Activated T-cell treated with anti-CD3 and anti-CD28 coated beads for 48 hours (primary cell): ENCODE data around the gene NYAP1.
A peak's percentile ranks its signal among the peaks of the same experiment; 100 is the strongest.
"Not testable (repeated sequence)": the region's sequence is repeated elsewhere in the genome, so short reads cannot be mapped to it uniquely, and the experiment has no call there.

ENCODE experiments used
- DNase-seq: peaks from one replicate; pipeline ENCODE4 v3.0.0-alpha.2; 2020; ENCODE audit warnings: low read depth

NYAP1 gene

DNA sequence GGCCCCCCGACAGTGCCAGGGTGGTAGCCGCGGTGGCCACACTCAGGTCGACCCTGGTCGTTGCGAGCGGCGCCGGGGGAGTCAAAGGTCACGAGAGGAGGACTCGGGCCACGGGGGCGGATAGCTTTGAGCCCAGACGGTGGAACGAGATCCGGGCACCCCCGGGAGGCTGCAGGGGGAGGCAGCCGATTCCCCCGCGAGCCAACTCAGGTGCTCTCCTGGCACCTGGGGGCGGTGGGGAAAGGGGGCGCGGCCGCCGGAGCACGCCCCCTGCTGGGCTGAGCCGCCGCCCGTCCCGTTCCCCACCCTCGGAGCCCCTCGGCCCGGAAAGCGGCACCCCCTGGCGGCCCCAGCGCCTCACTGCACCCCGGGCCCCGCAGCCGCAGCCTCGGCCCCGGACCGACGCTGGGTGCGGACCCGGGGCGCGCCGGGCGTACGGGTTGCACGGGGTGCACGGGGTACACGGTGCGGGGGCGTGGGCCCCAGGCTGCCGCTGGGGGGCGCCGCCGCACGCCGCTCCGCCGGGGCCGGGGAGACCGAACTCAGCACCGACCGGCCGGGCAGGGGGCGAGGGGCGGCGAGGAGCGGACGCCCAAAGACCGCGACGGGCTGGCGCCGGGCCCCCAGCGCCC is 521 bp upstream of the NYAP1 start:
- DNase-seq, result peak; percentile 86

DNA sequence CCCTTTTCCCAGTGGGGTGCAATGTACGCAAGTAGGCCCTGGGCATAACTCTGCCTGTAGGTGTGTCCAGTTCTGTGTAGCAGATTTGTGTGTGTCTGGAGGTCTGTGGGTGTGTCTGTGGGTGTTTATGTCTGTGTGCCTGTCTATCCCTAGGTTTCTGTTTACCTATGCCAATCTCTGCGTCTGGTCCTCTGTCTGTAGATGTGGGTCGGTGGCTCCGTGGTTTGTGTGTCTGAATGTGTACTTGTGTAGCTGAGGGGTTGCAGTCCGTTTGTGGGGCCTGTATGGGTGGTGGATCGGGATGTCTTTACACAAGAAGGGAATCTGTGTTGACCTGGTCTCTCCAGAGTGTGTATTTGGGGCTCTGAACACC is 932 bp downstream of the NYAP1 start:
- no peak for DNase-seq

DNA sequence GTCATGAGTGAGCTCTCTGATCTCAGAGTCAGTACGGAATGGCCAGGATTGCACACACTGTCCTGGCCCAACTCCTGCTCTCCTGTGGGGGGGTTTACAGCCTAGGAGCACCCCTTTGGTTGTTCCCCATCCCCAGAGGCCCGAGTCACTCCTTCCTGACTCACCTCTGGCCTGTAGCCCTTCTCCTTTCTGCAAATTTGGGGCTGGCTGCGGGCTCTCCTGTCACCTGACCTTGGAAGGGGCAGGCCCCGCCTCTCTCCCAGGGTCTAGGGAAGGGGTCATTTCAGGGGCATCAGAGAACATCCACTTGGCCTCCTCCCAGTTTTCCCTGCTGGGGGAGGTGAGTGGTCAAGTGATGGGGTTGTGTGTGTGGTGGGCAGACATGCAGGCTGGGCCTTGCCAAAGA is 1.7 kb downstream of the NYAP1 start:
- DNase-seq, result no peak

DNA sequence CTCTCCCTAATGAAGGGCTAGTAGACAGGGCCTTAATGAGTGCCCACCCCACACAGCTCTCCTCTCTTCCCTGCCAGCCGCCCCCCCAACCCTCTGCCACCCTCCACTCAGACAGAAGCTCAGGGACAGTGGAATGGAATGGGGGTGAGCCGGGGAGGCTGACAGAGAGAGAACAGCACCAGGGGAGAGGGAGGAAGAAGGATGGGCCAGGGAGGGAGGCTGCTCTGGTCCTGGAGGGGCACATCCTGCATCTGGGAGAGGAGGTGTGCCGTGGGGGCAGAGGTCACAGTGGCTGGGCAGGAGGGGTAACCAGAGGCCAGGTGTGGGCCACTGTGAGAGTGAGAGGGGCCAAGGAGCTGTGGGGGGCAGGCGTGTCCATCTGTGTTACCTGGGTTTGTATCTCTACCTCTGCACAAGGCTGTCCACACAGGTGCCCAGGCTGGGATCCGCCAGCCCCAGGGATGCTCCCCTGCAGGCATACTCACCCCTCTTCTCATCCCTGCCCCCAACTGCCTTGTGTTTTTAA is 2.4 kb downstream of the NYAP1 start:
- DNase-seq, result no peak

DNA sequence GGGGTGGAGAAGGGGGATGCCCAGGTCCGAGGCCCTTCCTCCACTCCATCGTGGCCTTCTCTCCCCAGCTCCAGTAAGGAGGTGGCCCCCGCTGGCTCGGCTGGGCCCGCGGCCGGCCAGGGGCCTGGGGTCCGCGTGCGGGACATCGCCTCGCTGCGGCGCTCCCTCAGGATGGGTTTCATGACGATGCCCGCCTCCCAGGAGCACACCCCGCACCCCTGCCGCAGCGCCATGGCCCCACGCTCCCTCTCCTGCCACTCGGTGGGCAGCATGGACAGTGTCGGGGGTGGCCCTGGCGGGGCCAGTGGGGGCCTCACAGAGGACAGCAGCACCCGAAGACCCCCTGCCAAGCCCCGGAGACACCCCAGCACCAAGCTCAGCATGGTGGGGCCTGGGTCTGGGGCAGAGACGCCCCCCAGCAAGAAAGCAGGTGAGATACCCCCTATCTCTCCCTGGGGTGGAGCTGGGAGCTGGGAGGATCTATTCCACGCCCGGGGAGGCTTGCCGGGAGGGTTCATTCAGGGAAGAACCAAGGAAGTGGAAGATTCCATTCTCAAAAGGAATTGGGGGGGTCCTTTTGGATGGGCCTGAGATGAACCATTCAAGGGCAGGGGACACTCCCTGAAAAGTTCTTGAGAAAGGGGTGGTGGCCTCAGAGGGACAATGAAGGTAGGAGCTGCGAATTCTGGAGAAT is 3.2 kb downstream of the NYAP1 start:
- no peak for DNase-seq

DNA sequence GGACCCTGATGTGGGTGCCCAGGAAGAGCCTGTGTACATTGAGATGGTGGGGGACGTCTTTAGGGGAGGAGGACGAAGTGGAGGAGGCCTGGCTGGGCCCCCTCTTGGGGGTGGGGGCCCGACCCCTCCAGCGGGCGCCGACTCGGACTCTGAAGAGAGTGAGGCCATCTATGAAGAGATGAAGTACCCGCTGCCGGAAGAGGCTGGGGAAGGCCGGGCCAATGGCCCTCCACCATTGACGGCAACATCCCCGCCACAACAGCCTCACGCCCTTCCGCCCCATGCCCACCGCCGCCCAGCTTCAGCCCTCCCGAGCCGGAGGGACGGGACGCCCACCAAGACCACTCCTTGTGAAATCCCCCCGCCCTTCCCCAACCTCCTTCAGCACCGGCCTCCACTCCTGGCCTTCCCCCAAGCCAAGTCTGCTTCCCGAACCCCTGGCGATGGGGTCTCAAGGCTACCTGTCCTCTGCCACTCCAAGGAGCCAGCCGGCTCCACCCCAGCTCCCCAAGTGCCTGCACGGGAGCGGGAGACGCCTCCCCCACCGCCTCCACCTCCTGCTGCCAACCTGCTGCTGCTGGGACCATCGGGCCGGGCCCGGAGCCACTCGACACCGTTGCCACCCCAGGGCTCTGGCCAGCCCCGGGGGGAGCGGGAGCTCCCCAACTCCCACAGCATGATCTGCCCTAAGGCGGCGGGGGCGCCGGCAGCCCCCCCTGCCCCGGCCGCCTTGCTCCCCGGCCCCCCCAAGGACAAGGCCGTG is 4.8 kb downstream of the NYAP1 start:
- no peak for DNase-seq

DNA sequence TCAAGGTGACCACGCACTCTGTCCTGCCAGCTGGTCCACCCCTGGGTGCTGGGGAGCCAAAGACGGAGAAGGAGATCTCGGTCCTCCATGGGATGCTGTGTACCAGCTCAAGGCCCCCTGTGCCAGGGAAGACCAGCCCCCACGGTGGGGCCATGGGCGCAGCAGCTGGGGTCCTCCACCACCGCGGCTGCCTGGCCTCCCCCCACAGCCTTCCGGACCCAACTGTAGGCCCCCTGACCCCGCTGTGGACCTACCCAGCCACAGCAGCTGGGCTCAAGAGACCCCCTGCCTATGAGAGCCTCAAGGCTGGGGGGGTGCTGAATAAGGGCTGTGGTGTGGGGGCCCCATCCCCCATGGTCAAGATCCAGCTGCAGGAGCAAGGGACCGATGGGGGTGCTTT is 5.4 kb downstream of the NYAP1 start:
- DNase-seq, result no peak

DNA sequence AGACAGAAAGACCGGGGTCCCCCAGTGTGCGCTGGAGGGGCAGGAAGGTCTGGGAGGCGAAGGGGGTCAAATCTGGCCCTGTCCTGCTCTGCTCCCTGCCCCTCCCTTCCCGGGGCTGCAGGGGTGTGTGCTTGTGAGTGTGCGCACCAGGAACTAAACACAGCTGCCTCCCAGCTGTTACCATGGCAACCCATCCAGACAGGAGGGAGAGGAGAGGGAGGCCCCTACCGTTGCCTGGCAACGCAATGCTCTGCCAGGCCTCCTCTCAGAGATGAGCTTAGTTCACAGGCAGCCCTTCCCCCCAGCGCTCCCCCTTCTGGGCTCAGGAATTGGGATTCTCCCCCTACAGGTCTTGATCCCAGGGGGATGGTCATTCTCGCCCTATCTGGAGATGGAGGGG is 6.1 kb downstream of the NYAP1 start:
- no peak for DNase-seq

DNA sequence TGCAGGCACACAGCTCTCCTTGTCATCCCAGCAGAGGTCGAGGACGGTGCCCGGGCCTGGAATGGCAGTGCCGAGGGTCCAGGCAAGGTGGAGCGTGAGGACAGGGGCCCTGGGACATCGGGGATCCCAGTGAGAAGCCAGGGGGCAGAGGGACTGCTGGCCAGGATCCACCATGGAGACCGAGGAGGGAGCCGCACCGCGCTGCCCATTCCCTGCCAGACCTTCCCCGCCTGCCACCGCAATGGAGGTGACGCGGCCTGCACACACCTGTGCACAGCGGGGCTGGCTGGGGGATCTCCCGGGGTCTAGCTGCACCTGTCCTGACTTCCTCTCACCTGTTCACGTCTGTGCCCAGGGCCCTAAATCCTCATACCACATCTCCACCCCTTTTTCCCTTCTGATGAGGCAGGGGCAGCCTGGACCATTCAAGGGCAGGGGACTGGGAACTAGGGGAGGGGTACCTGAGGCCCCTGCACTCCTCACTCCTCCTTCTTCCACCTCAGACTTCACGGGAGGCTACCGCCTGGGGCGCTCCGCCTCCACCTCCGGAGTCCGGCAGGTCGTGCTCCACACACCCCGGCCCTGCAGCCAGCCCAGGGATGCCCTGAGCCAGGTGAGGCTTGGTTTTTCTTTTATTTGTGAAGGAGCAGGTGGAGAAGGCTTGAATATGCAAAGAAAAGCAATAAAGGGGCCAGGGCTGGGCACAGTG is 6.9 kb downstream of the NYAP1 start:
- DNase-seq, result no peak

DNA sequence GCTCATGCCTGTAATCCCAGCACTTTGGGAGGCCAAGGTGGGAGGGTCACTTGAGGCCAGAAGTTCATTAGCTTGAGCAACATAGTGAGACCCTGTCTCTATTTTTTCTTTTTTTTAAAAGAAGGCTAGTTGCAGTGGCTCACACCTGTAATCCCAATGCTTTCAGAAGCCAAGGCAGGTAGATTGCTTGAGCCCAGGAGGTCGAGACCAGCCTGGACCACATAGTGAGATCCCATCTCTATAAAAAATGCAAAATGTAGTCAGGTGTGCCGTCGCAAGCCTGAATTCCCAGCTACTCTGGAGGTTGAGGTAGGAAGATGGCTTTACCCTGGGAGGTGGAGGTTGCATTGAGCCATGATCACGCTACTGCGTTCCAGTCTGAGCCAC is 7.5 kb downstream of the NYAP1 start:
- no peak for DNase-seq

DNA sequence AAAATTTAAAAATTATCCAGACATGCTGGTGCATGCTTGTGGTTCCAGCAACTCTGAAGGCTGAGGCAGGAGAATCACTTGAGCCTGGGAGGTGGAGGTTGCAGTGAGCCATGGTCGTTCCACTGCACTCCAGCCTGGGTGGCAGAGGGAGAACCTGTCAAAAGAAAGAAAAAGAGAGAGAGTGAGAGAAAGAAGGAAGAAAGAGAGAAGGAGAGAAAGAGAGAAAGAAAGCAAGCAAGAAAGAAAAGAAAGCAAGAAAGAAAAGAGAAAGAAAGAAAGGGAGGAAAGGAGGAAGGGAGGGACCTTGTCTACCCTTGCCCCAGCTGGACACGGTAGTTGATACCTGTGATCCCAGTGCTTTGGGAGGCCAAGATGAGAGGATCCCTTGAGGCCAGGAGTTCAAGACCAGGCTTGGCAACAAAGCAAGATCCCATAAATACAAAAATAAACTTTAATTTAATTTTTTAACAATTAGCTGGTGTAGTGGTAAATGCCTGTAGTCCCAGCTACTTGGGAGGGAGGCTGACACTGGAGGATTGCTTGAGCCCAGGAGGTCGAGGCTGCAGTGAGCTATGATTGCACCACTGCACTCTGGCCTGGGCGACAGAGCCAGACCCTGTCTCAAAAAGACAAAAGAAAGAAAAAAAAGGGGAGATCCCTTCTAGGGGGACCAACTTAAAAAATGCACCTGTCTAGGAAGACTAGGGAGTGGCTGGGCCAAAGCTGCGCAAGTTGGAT is 9.2 kb downstream of the NYAP1 start:
- DNase-seq, result no peak

DNA sequence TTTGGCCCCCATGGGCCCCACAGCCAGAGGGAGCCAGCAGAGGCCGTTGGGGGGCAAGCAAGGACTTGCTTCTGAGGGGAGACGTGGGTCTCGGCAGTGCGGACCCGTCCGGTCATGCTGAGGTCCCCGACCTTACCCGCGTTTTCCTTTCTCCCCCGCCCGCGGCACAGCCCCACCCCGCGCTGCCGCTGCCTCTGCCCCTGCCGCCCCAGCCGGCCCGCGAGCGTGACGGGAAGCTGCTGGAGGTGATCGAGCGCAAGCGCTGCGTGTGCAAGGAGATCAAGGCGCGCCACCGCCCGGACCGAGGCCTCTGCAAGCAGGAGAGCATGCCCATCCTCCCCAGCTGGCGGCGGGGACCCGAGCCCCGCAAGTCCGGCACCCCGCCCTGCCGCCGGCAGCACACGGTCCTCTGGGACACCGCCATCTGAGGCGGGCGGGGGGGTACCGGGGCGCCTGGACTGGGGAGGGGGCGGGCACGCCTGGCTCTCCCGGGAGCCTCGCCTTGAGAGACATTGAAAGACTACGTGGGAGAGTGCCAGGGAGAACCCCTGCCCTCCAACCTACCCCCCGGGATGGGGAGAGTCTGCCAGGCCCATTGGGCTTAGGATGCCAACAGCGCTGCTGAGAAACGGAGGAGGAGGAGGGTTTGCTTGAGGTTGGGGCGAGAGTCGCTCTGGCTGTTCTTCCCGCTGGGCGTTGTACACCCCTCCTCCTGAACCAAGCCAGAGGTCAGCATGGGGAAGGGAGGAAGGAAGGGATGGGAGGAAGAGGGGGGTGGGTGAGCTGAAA is 9.9 kb downstream of the NYAP1 start:
- peak; percentile 57 for DNase-seq

DNA sequence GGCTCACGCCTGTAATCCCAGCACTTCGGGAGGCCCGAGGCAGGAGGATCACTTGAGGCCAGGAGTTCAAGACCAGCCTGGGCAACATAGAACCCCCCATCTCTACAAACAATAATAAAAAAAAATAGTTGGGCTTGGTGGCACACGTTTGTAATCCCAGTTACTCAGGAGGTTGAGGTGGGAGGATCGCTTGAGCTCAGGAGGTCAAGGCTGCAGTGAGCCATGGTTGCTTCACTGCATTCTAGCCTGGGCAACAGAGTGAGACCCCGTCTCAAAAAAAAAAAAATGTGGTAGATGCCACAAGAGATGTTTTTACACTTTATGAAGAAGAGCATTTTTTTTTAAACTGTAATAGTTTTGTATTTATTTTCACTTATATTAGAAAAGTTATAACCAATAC is 12.8 kb downstream of the NYAP1 start:
- DNase-seq, result no peak

DNA sequence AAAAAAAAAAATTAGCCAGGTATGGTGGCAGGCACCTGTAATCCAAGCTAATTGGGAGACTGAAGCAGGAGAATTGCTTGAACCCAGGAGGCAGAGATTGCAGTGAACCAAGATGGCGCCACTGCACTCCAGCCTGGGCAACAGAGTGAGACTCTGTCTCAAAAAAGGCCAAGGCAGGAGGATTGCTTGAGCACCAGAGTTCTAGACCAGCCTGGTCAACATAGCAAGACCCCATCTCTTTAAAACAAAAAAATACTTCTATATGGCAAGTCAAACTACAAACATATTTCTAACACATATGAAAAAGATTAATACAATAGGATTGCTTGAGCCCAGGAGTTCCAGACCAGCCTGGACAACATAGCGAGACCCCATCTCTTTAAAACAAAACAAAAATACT is 17.0 kb downstream of the NYAP1 start:
- DNase-seq, result not testable (repeated sequence)

DNA sequence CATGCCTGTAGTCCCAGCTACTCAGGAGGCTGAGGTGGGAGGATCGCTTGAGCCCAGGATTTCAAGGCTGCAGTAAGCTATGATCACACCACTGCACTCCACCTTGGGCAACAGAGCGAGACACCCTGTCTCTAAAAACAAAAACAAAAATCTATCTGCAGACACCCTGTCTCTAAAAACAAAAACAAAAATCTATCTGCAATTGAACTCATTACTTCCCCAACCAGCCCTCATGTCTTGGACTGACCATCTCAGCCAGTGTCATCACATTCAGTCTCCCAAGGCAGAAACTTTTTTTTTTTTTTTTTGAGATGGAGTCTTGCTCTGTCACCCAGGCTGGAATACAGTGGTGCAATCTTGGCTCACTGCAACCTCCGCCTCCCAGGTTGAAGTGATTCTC is 20.3 kb downstream of the NYAP1 start:
- DNase-seq, result not testable (repeated sequence)

DNA sequence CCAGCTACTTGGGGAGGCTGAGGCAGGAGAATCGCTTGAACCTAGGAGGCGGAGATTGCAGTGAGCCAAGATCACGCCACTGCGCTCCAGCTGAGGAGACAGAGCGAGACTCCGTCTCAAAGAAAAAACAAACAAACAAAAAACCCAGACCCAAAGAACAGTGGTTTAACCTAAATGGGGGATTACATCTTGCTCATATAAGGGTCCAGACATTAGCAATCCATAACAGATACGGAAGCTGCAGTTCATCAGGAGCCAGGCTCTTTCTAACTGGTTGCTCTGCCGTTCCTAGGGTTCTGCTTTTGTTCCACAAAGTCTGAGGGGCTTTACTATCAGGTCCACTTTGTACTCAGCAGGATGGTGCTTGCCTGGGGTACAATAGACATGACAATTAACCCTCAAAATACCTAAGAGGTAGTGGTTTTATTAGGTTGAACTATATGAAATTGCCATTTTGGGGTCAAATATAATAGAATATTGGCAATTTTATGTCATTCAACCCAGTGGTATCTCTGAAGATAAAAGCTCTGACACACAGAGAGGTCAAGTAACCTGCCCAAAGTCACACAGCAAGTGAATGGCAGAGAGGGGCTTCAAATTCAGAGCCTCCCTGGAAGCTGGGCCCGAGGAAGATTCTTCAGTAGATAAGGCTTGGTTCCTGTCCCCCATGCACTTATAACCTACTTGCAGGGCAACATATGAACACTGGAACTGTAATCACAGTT is 21.3 kb downstream of the NYAP1 start:
- DNase-seq, result no peak

DNA sequence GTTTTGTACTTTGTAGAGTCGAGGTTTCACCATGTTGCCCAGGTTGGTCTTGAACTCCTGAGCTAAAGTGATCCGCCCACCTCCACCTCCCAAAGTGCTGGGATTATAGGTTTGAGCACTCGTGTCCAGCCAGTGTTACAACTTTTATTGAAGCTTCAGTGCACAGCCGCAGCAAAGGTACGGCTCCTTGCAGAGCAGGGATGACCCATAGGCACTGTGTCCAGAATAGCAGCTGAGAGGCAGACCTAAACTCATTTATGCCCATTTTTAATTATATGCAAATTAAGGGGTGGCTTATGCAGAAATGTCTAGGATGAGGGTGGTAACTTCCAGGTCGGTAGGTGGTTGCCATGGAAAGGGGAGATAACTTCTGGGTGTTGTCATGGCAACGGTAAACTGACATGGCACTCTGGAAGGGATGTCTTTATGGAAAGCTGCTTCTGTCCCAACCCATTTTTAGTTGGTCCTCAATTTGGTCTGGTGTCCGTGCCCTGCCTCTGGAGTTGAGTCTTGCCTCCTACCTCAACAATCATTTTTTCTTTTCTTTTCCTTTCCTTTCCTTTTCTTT is 22.7 kb downstream of the NYAP1 start:
- no peak for DNase-seq

DNA sequence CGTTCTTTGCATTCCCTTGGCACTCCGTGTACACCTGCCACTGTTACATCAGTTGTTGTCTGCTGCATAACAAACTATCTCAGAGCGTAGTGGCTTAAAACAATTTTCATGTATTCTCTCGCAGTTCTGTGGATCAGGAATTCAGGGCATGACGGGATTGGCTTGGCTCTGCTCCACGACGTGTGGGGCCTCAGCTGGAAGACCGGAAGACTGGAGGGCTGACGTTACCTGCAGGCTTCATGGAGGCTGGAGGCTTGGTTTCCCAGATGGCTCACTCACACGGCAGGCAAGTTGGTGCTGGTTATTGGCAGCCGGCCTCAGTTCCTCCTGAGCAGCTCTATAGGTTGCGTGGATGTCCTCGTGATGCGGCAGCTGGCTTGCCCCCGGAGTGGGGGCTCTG is 25.5 kb downstream of the NYAP1 start:
- no peak for DNase-seq

DNA sequence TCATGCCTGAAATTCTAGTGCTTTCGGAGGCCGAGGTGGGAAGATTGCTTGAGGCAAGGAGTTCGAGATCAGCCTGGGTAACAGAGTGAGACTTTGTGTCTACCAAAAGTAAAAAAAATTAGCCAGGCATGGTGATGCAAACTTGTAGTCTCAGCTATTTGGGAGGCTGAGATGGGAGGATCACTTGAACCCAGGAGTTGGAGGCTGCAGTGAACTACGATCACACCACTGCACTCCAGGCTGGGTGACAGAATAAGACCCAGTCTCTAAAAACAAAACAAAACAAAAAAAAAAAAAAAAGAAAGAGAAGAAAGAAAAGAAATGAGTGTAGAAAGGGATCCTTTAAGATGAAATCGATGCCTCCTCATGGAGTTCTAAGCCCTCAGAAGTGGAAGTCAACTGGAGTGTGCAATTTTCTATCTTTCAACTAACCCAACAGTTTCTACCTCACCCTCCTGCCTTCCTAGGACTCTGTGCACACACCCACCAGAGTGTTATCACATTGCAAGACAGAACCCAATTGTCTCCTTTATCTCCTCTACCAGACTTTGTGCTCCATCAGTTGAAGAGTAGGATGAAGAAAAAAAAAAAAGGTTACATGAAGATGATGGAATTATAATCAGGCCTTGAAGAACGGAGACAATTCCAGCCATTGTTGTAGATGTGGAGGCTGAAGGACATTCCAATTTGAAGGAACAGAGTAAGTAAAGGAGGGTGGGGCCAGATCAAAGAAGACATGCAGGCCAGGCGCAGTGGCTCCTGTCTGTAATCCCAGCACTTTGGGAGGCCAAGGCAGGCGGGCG is 26.9 kb downstream of the NYAP1 start:
- no peak for DNase-seq
